ENCODE data around the gene HAO1.

HAO1 gene

DNA sequence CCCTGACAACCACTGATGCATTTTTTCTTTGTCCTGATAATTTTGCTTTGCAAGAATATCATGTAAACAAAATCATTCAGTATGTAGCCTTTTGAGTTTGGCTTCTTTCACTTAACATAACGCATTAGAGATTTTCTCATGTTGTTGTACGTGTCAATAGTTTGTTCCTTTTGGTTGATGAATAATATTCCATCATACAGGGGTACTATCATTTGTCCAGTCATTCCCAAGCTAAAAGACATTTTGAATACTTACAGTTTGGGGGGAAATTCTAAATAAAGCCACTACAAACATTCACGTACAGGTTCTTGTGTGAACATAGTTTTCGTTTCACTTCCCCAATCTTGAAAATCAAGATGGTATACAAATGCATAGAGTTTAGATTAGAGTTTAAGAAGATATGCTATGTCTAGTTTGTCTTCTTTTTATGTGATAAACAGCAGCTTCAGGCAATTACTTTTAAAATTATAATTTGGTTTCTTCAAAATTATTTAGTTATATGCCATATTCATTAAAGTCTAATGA lies 5.2 kb downstream of the HAO1 start:
- Histone ChIP-seq H3K9ac (ENCODE audit: low read length in 5 of 5) (no peak overlapping the region), H3K4me1 (ENCODE audit: control insufficient read depth in 5 of 5, insufficient read depth in 5 of 5, low read length in 5 of 5) (peaks cover 0 to 5% (median 3%) of the 10 kb centered on the region in 5 donors), H3K36me3 (ENCODE audit: control insufficient read depth in 5 of 5, insufficient read depth in 5 of 5, low read length in 5 of 5) (no peaks in the 10 kb centered on the region), H3K4me3 (ENCODE audit: low read depth in 1 of 5, low read length in 5 of 5) (no peak overlapping the region), H3K27ac (ENCODE audit: low read depth, low read length) (no peak overlapping the region), H3K27me3 (ENCODE audit: control insufficient read depth in 5 of 5, insufficient read depth in 4 of 5, low read length in 5 of 5) (no peaks in the 10 kb centered on the region), H3K9me3 (ENCODE audit: control insufficient read depth in 5 of 5, low read length in 5 of 5) (no peaks in the 10 kb centered on the region)

DNA sequence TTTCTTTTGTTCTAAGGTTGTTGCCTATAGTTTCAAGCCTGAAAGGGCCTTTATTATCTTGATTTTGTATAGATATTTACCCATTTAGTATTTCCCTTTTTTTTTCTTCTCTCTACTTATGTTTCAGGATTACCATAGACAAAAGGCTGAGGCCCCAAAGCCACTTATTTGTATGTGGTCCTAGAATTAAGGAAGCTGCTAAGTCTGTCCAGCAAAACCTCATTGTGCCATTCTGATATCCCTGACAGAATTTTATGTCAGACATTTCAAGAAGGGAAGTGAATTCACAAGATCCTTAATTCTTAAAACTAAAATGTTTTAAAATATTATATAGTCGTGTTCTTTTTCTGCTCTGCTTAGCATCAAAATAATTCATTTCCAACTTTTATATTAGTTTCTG lies 6.9 kb downstream of the HAO1 start:
- H3K4me3 ChIP-seq (ENCODE audit: low read depth in 1 of 5, low read length in 5 of 5), result no peak overlapping the region
- H3K36me3 ChIP-seq (ENCODE audit: control insufficient read depth in 5 of 5, insufficient read depth in 5 of 5, low read length in 5 of 5), result no peaks in the 10 kb centered on the region
- no peak overlapping the region for H3K27ac ChIP-seq (ENCODE audit: low read depth, low read length)
- no peaks in the 10 kb centered on the region for H3K9me3 ChIP-seq (ENCODE audit: control insufficient read depth in 5 of 5, low read length in 5 of 5)
- peaks cover 0 to 5% (median 3%) of the 10 kb centered on the region in 5 donors for H3K4me1 ChIP-seq (ENCODE audit: control insufficient read depth in 5 of 5, insufficient read depth in 5 of 5, low read length in 5 of 5)
- no peaks in the 10 kb centered on the region for H3K27me3 ChIP-seq (ENCODE audit: control insufficient read depth in 5 of 5, insufficient read depth in 4 of 5, low read length in 5 of 5)
- H3K9ac ChIP-seq (ENCODE audit: low read length in 5 of 5), result no peak overlapping the region

DNA sequence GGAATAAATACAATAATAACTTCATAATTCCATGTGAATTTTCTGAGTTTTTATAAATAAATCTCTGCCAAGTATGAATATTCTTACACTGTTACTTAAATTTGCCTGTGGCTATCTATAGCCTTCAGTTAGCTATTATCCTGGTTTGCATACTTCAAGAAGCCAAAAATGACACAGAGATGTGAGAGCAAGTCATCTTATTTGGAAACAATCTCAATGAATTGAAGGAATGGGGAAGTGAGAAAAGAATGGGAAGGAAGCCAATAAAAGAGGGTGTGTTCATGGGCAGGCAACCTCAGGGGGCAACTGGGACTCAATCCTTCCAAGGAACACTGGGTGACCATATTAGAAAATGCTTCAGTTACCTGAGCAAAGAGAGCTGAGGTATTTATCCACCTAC lies 9.9 kb downstream of the HAO1 start:
- H3K9me3 ChIP-seq (ENCODE audit: control insufficient read depth in 5 of 5, low read length in 5 of 5), result no peaks in the 10 kb centered on the region
- H3K36me3 ChIP-seq (ENCODE audit: control insufficient read depth in 5 of 5, insufficient read depth in 5 of 5, low read length in 5 of 5), result no peaks in the 10 kb centered on the region

DNA sequence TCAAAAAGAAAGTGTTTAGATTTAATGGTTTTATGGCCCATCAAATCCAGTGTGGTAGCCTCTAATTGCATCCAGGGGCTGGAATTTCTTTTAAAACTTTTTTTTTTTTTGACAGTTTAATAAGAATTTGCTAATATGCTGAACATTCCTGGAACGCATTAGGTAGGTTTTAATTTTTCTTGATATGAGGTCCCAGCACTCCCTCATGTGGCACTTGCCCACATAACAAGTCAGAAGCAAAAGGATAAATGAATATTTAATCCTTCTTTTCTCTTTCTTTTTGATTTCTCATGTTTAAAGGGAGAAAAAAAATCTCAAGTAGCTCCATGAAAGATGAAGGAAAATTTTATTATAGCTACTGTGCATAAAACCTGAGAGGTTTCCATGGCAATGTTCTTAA lies 13.5 kb downstream of the HAO1 start:
- H3K9me3 ChIP-seq (ENCODE audit: control insufficient read depth in 5 of 5, low read length in 5 of 5), result no peaks in the 10 kb centered on the region
- H3K4me1 ChIP-seq (ENCODE audit: control insufficient read depth in 5 of 5, insufficient read depth in 5 of 5, low read length in 5 of 5), result no peaks in the 10 kb centered on the region
- no peak overlapping the region for H3K9ac ChIP-seq (ENCODE audit: low read length in 5 of 5)
- no peak overlapping the region for H3K4me3 ChIP-seq (ENCODE audit: low read depth in 1 of 5, low read length in 5 of 5)
- H3K27me3 ChIP-seq (ENCODE audit: control insufficient read depth in 5 of 5, insufficient read depth in 4 of 5, low read length in 5 of 5), result no peaks in the 10 kb centered on the region
- no peaks in the 10 kb centered on the region for H3K36me3 ChIP-seq (ENCODE audit: control insufficient read depth in 5 of 5, insufficient read depth in 5 of 5, low read length in 5 of 5)
- H3K27ac ChIP-seq (ENCODE audit: low read depth, low read length), result no peak overlapping the region

More for the DNA sequence above, 9.9 kb downstream of the HAO1 start:
- H3K4me3 ChIP-seq (ENCODE audit: low read depth in 1 of 5, low read length in 5 of 5), result no peak overlapping the region
- no peak overlapping the region for H3K9ac ChIP-seq (ENCODE audit: low read length in 5 of 5)
- no peaks in the 10 kb centered on the region for H3K4me1 ChIP-seq (ENCODE audit: control insufficient read depth in 5 of 5, insufficient read depth in 5 of 5, low read length in 5 of 5)
- no peaks in the 10 kb centered on the region for H3K27me3 ChIP-seq (ENCODE audit: control insufficient read depth in 5 of 5, insufficient read depth in 4 of 5, low read length in 5 of 5)
- no peak overlapping the region for H3K27ac ChIP-seq (ENCODE audit: low read depth, low read length)

DNA sequence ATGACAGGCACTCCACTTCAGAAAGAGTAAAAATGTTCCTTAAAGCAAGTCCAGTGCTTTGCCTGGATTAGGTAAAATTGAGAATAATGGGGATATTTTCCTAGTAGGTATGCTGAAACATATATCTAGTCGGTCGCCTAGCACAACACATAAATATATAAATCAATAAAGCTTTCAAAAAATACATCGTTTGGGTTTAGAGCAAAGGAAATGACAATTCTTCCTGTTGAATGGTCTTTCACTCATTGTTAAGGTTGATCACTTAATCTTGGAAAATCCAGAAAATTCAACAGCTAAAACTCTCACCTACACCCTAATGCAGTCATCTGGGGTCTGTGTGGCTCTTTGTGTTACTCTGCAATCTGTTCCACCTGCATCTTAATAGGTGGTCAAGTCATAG lies 13.9 kb downstream of the HAO1 start:
- Histone ChIP-seq H3K27ac (ENCODE audit: low read depth, low read length) (no peak overlapping the region), H3K36me3 (ENCODE audit: control insufficient read depth in 5 of 5, insufficient read depth in 5 of 5, low read length in 5 of 5) (no peaks in the 10 kb centered on the region), H3K4me3 (ENCODE audit: low read depth in 1 of 5, low read length in 5 of 5) (no peak overlapping the region), H3K27me3 (ENCODE audit: control insufficient read depth in 5 of 5, insufficient read depth in 4 of 5, low read length in 5 of 5) (no peaks in the 10 kb centered on the region), H3K9me3 (ENCODE audit: control insufficient read depth in 5 of 5, low read length in 5 of 5) (no peaks in the 10 kb centered on the region), H3K4me1 (ENCODE audit: control insufficient read depth in 5 of 5, insufficient read depth in 5 of 5, low read length in 5 of 5) (no peaks in the 10 kb centered on the region), H3K9ac (ENCODE audit: low read length in 5 of 5) (no peak overlapping the region)

DNA sequence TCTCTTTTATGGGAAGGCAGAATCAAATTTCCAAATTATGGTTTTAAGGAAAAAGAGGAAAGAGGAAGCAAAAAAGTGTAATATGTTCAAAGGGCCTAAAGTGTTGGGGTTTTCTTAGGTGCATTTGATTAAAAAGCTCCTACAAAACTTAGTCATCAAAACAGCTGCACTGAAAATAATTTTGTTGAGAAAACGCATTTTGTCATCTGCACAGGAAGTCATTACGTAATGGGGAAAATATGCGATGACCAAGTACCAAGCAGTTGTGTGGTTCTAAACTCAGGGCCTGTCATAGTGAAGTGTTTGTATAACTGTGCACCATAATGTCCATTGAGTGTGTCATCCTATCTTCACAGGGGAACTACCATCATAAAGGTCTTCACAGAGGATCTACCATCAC lies 15.6 kb downstream of the HAO1 start:
- Histone ChIP-seq H3K9ac (ENCODE audit: low read length in 5 of 5) (no peak overlapping the region), H3K27ac (ENCODE audit: low read depth, low read length) (no peak overlapping the region), H3K36me3 (ENCODE audit: control insufficient read depth in 5 of 5, insufficient read depth in 5 of 5, low read length in 5 of 5) (no peaks in the 10 kb centered on the region), H3K4me3 (ENCODE audit: low read depth in 1 of 5, low read length in 5 of 5) (no peak overlapping the region), H3K9me3 (ENCODE audit: control insufficient read depth in 5 of 5, low read length in 5 of 5) (no peaks in the 10 kb centered on the region), H3K27me3 (ENCODE audit: control insufficient read depth in 5 of 5, insufficient read depth in 4 of 5, low read length in 5 of 5) (no peaks in the 10 kb centered on the region), H3K4me1 (ENCODE audit: control insufficient read depth in 5 of 5, insufficient read depth in 5 of 5, low read length in 5 of 5) (no peaks in the 10 kb centered on the region)

- no peak overlapping the region for H3K27ac ChIP-seq (ENCODE audit: low read depth, low read length)
- H3K9ac ChIP-seq (ENCODE audit: low read length in 5 of 5), result no peak overlapping the region
- H3K4me1 ChIP-seq (ENCODE audit: control insufficient read depth in 5 of 5, insufficient read depth in 5 of 5, low read length in 5 of 5), result peaks cover 0 to 6% (median 0%) of the 10 kb centered on the region in 5 donors
- H3K27me3 ChIP-seq (ENCODE audit: control insufficient read depth in 5 of 5, insufficient read depth in 4 of 5, low read length in 5 of 5), result peaks cover 0 to 3% (median 0%) of the 10 kb centered on the region in 5 donors
- no peak overlapping the region for H3K4me3 ChIP-seq (ENCODE audit: low read depth in 1 of 5, low read length in 5 of 5)
- H3K36me3 ChIP-seq (ENCODE audit: control insufficient read depth in 5 of 5, insufficient read depth in 5 of 5, low read length in 5 of 5), result no peaks in the 10 kb centered on the region
- H3K9me3 ChIP-seq (ENCODE audit: control insufficient read depth in 5 of 5, low read length in 5 of 5), result no peaks in the 10 kb centered on the region
These were observed 23.6 kb downstream of the HAO1 start for GRCh38 chr20:7916648-7917047.

- no peak overlapping the region for H3K9ac ChIP-seq (ENCODE audit: low read length in 5 of 5)
- no peaks in the 10 kb centered on the region for H3K36me3 ChIP-seq (ENCODE audit: control insufficient read depth in 5 of 5, insufficient read depth in 5 of 5, low read length in 5 of 5)
- H3K4me1 ChIP-seq (ENCODE audit: control insufficient read depth in 5 of 5, insufficient read depth in 5 of 5, low read length in 5 of 5), result peaks cover 0 to 9% (median 0%) of the 10 kb centered on the region in 5 donors
- H3K27ac ChIP-seq (ENCODE audit: low read depth, low read length), result no peak overlapping the region
- no peak overlapping the region for H3K4me3 ChIP-seq (ENCODE audit: low read depth in 1 of 5, low read length in 5 of 5)
- H3K9me3 ChIP-seq (ENCODE audit: control insufficient read depth in 5 of 5, low read length in 5 of 5), result no peaks in the 10 kb centered on the region
- peaks cover 0 to 3% (median 0%) of the 10 kb centered on the region in 5 donors for H3K27me3 ChIP-seq (ENCODE audit: control insufficient read depth in 5 of 5, insufficient read depth in 4 of 5, low read length in 5 of 5)
These were observed 27.7 kb downstream of the HAO1 start for GRCh38 chr20:7912551-7912950.

DNA sequence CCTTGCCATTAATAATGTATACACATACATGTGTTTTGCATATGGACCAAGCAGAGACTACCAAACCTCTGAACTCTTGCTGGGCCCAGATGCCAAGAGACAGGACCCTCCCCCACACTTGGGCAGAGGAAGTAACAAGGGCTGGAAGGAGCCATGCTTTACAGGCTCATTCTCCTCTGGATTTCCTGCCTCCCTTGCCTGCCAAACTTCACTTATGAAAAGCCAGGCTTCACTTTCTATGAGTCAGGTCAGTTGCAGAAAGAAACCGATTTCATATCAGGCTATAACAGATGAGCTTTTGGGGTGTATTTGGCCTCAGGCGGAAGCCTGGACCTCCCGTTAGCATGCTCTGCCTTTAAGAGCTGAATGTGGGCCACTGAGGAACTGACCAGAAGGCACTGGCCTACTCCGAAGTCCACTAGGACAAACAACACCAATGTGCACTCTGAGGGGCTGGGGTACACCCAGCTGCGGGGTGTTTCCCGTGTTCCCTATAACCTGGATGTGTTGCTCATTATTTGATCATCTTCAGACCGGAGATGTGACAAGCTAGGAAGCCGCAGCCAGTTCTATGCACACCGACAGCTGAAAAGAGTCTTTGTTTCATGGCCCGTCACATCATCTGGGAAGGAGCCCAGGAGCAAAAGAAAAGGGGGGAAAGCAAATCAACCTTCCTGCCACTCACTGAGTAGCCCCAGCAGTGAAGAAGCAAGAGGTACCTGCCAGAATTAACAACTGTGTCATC lies 28.5 kb downstream of the HAO1 start:
- H3K27ac ChIP-seq (ENCODE audit: low read depth, low read length), result no peak overlapping the region
- H3K4me1 ChIP-seq (ENCODE audit: control insufficient read depth in 5 of 5, insufficient read depth in 5 of 5, low read length in 5 of 5), result peaks cover 0 to 9% (median 0%) of the 10 kb centered on the region in 5 donors
- H3K4me3 ChIP-seq (ENCODE audit: low read depth in 1 of 5, low read length in 5 of 5), result no peak overlapping the region
- no peaks in the 10 kb centered on the region for H3K9me3 ChIP-seq (ENCODE audit: control insufficient read depth in 5 of 5, low read length in 5 of 5)
- H3K9ac ChIP-seq (ENCODE audit: low read length in 5 of 5), result no peak overlapping the region
- no peaks in the 10 kb centered on the region for H3K27me3 ChIP-seq (ENCODE audit: control insufficient read depth in 5 of 5, insufficient read depth in 4 of 5, low read length in 5 of 5)
- H3K36me3 ChIP-seq (ENCODE audit: control insufficient read depth in 5 of 5, insufficient read depth in 5 of 5, low read length in 5 of 5), result no peaks in the 10 kb centered on the region

GRCh38 chr20:7908905-7909304 lies 31.4 kb downstream of the HAO1 start:
- no peak overlapping the region for H3K4me3 ChIP-seq (ENCODE audit: low read depth in 1 of 5, low read length in 5 of 5)
- peaks cover 0 to 9% (median 0%) of the 10 kb centered on the region in 5 donors for H3K4me1 ChIP-seq (ENCODE audit: control insufficient read depth in 5 of 5, insufficient read depth in 5 of 5, low read length in 5 of 5)
- H3K9ac ChIP-seq (ENCODE audit: low read length in 5 of 5), result no peak overlapping the region
- no peak overlapping the region for H3K27ac ChIP-seq (ENCODE audit: low read depth, low read length)
- no peaks in the 10 kb centered on the region for H3K27me3 ChIP-seq (ENCODE audit: control insufficient read depth in 5 of 5, insufficient read depth in 4 of 5, low read length in 5 of 5)
- H3K36me3 ChIP-seq (ENCODE audit: control insufficient read depth in 5 of 5, insufficient read depth in 5 of 5, low read length in 5 of 5), result no peaks in the 10 kb centered on the region
- H3K9me3 ChIP-seq (ENCODE audit: control insufficient read depth in 5 of 5, low read length in 5 of 5), result no peaks in the 10 kb centered on the region
